ENCODE measurements around the gene COX8A. TPM values are rescaled to one million over a fixed set of nuclear protein-coding genes. Genes with fewer than 3 reads are reported as not detected.
A peak's percentile ranks its signal among the peaks of the same experiment; 100 is the strongest.

COX8A gene
- total RNA-seq, 1 donor from 2014 or later = 539 TPM

DNA sequence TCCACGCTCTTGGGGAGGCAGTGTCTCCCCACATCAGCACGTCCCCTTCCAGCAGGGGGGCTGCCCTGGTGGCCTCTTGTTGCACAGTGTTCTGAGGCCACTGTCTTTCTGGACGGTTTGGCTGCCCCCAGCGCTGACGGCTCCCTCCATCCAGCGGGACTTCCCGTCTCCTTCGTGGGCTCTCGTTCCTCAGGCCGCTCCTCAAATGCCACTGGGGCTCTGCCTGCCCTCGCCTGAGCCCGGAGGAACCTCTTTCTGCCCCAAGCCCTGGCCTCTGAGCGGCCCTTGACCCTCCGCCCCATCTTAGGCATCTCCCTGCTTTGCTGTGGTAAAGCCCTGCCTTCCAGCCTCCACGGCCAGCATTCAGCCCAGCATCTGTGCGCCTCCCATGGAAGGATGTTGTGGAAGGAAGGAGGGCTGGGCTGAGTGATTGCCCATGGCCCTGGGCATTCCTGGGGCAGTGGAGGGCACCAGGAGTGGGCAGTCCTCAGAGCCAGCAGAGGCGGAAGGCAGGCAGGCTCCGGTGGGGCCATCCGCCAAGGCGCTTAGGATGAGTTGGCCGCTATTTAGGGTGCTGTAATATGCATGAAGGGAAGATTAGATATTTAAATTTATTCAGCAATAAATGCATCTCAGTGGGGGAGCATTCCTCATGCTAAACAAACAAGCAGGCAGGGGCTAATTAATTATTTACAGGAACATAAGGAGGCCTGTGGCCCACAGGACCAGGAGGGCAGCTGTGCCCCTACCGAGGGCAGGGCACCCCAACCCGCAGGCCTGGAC is 29.6 kb downstream of the COX8A start:
- TF ChIP-seq CTCF (conservative IDR thresholded peaks at IDR 0.05; ENCODE audit: low read depth, low read length) = no peak

GRCh38 chr11:64004590-64004984 is 30.2 kb downstream of the COX8A start:
- no peak for DNase-seq (ENCODE audit: low read depth)
- H3K4me3 ChIP-seq (ENCODE audit: low read depth, low read length) = no peak overlapping the region
- no peak for TF ChIP-seq CTCF (conservative IDR thresholded peaks at IDR 0.05; ENCODE audit: low read depth, low read length)

More for the DNA sequence above, 29.6 kb downstream of the COX8A start:
- no peak overlapping the region for H3K4me3 ChIP-seq (ENCODE audit: low read depth, low read length)
- peak; percentile 42 for DNase-seq (ENCODE audit: low read depth)

- no peak overlapping the region for H3K4me3 ChIP-seq (ENCODE audit: low read depth, low read length)
- DNase-seq (ENCODE audit: low read depth) = no peak
- no peak for TF ChIP-seq CTCF (conservative IDR thresholded peaks at IDR 0.05; ENCODE audit: low read depth, low read length)
Observed at GRCh38 chr11:64005691-64006090, 31.3 kb downstream of the COX8A start.

DNA sequence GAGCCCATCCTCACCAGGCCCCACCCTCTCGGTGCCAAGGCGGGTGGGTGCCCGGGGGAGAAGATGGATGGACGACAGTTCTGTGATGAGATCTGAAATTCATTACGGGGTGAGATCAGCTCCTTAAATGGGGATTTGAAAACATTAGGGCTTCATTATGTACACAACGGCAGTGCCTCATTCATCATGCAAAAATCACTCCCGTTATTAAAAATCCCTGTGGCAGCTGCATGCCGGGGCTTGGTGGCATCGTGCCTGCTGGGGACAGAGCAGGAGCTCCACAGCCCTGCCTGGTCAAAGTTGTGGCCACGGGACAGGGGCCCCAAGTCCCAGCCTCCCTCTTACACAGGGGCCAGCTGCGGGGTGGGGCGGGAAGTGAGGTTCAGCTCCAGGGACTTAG is 32.0 kb downstream of the COX8A start:
- DNase-seq (ENCODE audit: low read depth) = no peak
- no peak for TF ChIP-seq CTCF (conservative IDR thresholded peaks at IDR 0.05; ENCODE audit: low read depth, low read length)

GRCh38 chr11:64007160-64007628 is 32.8 kb downstream of the COX8A start:
- no peak overlapping the region for H3K4me3 ChIP-seq (ENCODE audit: low read depth, low read length)
- peak; percentile 8 for TF ChIP-seq CTCF (conservative IDR thresholded peaks at IDR 0.05; ENCODE audit: low read depth, low read length)
- DNase-seq (ENCODE audit: low read depth) = no peak

More for the DNA sequence above, 32.0 kb downstream of the COX8A start:
- H3K4me3 ChIP-seq (ENCODE audit: low read depth, low read length) = no peak overlapping the region

- TF ChIP-seq CTCF (conservative IDR thresholded peaks at IDR 0.05; ENCODE audit: low read depth, low read length) = no peak
- peak overlapping the region; percentile 1 for H3K4me3 ChIP-seq (ENCODE audit: low read depth, low read length)
- no peak for DNase-seq (ENCODE audit: low read depth)
Observed at GRCh38 chr11:64007629-64008282, 33.3 kb downstream of the COX8A start.

Data from epithelial cell of proximal tubule (primary cell).